HepG2 (cell line): ENCODE measurements around the gene BAHCC1. TPM values are rescaled to one million over a fixed set of nuclear protein-coding genes. Genes with fewer than 3 reads are reported as not detected.

ENCODE experiments used
- IRX3 ChIP-seq: sonication (generic); formaldehyde crosslinking; IDR thresholded peaks from 2 replicates; pipeline ENCODE4 v1.8.1; 2023; ENCODE audit warnings: mild to moderate bottlenecking, low read depth, missing genetic modification reagents, borderline replicate concordance
- ISL2 ChIP-seq: sonication (generic); formaldehyde crosslinking; IDR thresholded peaks from 2 replicates; pipeline ENCODE4 v1.5.0; 2020; ENCODE audit warnings: missing genetic modification reagents
- JUN ChIP-seq: sonication (generic); formaldehyde crosslinking; IDR thresholded peaks from 2 replicates; pipeline ENCODE4 v1.4.0; 2020; ENCODE audit warnings: mild to moderate bottlenecking, missing genetic modification reagents
- JUNB ChIP-seq: sonication (generic); formaldehyde crosslinking; IDR thresholded peaks from 2 replicates; pipeline ENCODE4 v1.8.0; 2022; ENCODE audit warnings: missing genetic modification reagents, mild to moderate bottlenecking, borderline replicate concordance
- KDM2A ChIP-seq: sonication (generic); formaldehyde crosslinking; IDR thresholded peaks from 2 replicates; pipeline ENCODE4 v1.4.0; 2020; ENCODE audit warnings: low read depth, missing genetic modification reagents, borderline replicate concordance
- KLF16 ChIP-seq, 2 experiments: sonication (generic) in 1 of 2; formaldehyde crosslinking in 1 of 2; IDR thresholded peaks; 2 replicates each; pipeline versions ENCODE4 v1.6.1 to v1.8.0; 2016 to 2023; ENCODE audit warnings: missing genetic modification reagents in 2 of 2, missing compliant biosample characterization in 1 of 2
- LCORL ChIP-seq, 2 experiments: fragments of 450-650 bp in 1 of 2; sonication (generic) in 1 of 2; formaldehyde crosslinking in 1 of 2; IDR thresholded peaks; 2 replicates each; pipeline versions ENCODE4 v1.5.0 to v1.6.1; 2017 to 2020; ENCODE audit warnings: antibody characterized with exemption in 1 of 2, missing genetic modification reagents in 1 of 2
- MAFG ChIP-seq: sonication (generic); formaldehyde crosslinking; IDR thresholded peaks from 2 replicates; pipeline ENCODE4 v1.5.1; 2020; ENCODE audit warnings: mild to moderate bottlenecking, missing genetic modification reagents
- ONECUT2 ChIP-seq: sonication (generic); formaldehyde crosslinking; IDR thresholded peaks from 2 replicates; pipeline ENCODE4 v1.4.0; 2020; ENCODE audit warnings: missing genetic modification reagents
- RCOR2 ChIP-seq: IDR thresholded peaks from 2 replicates; pipeline ENCODE4 v1.6.1; 2016; ENCODE audit warnings: missing biosample characterization, missing genetic modification reagents
- SKI ChIP-seq: fragments of 450-650 bp; IDR thresholded peaks from one replicate; pipeline ENCODE4 v1.6.1; 2018; ENCODE audit warnings: mild to moderate bottlenecking; ENCODE audit not compliant: partially characterized antibody
- SNRNP70 ChIP-seq: fragments of 200-400 bp; formaldehyde crosslinking; IDR thresholded peaks from 2 replicates; pipeline ENCODE4 v1.6.1; 2017; ENCODE audit warnings: mild to moderate bottlenecking, low read depth, low read length, moderate library complexity
- STAT5B ChIP-seq: sonication (generic); formaldehyde crosslinking; IDR thresholded peaks from 2 replicates; pipeline ENCODE4 v1.4.0; 2020; ENCODE audit warnings: missing genetic modification reagents
- SYNCRIP ChIP-seq: fragments of 200-400 bp; formaldehyde crosslinking; IDR thresholded peaks from 2 replicates; pipeline ENCODE4 v1.6.1; 2018; ENCODE audit warnings: mild to moderate bottlenecking, low read depth, low read length; ENCODE audit not compliant: insufficient read depth
- ZBTB3 ChIP-seq: sonication (generic); formaldehyde crosslinking; IDR thresholded peaks from 2 replicates; pipeline ENCODE4 v1.4.0; 2020; ENCODE audit warnings: low read depth, mild to moderate bottlenecking, moderate library complexity, missing genetic modification reagents, borderline replicate concordance
- ZFP36 ChIP-seq: fragments of 150-350 bp; IDR thresholded peaks from 2 replicates; pipeline ENCODE4 v1.6.1; 2018; ENCODE audit warnings: borderline replicate concordance, low read length, low read depth; ENCODE audit not compliant: partially characterized antibody
- ZNF124 ChIP-seq: sonication (generic); formaldehyde crosslinking; IDR thresholded peaks from 2 replicates; pipeline ENCODE4 v1.4.0; 2020; ENCODE audit warnings: missing genetic modification reagents
- ZNF549 ChIP-seq: sonication (generic); formaldehyde crosslinking; IDR thresholded peaks from 2 replicates; pipeline ENCODE4 v1.5.0; 2020; ENCODE audit warnings: missing genetic modification reagents
- polyA plus RNA-seq, 8 experiments: library from polyadenylated mRNA; depleted of rRNA in 3 of 8; stranded (reverse) in 7 of 8; unstranded in 1 of 8; fragments of >200 nt; fragmentation: Illumina TruSeq in 4 of 8; extraction: Trizol in 4 of 8; gene quantifications; 2 replicates each; pipeline versions ENCODE4 v1.2.1 to v1.2.3, GENCODE V29; 2011 to 2016; ENCODE audit warnings: low read depth in 4 of 8, missing spikeins in 1 of 8, mixed read lengths in 1 of 8; ENCODE audit not compliant: insufficient read depth in 1 of 8
- total RNA-seq, 5 experiments: library from RNA; depleted of rRNA; stranded (reverse); fragments of >200 nt; fragmentation: Illumina TruSeq; extraction: Trizol; gene quantifications; 2 replicates each; pipeline ENCODE4 v1.2.3, GENCODE V29; 2016; ENCODE audit warnings: low read depth in 1 of 5
- TF ChIP-seq, protein P1 (sequence below): sonication (generic); formaldehyde crosslinking; IDR thresholded peaks from 2 replicates; pipeline ENCODE4 v1.8.0; 2023; ENCODE audit warnings: mild to moderate bottlenecking, missing genetic modification reagents
- TF ChIP-seq, protein P2 (sequence below): sonication (generic); formaldehyde crosslinking; IDR thresholded peaks from 2 replicates; pipeline ENCODE4 v1.4.0; 2020; ENCODE audit warnings: missing genetic modification reagents
- TF ChIP-seq, protein P3 (sequence below): sonication (generic); formaldehyde crosslinking; IDR thresholded peaks from 2 replicates; pipeline ENCODE4 v1.8.0; 2022; ENCODE audit warnings: missing genetic modification reagents, low read depth, mild to moderate bottlenecking, borderline replicate concordance
- TF ChIP-seq, protein P4 (sequence below): sonication (generic); formaldehyde crosslinking; IDR thresholded peaks from 2 replicates; pipeline ENCODE4 v1.5.0; 2020; ENCODE audit warnings: missing genetic modification reagents
- TF ChIP-seq, protein P5 (sequence below): IDR thresholded peaks from 2 replicates; pipeline ENCODE4 v1.6.1; 2016; ENCODE audit warnings: missing genetic modification reagents, missing compliant biosample characterization

The BAHCC1 gene
- total and polyA plus RNA-seq, 2 of the 13 experiments (the other 11 are each of a cell fraction or from before 2014, with no cell fraction given), result 1.4 to 1.7 TPM

DNA sequence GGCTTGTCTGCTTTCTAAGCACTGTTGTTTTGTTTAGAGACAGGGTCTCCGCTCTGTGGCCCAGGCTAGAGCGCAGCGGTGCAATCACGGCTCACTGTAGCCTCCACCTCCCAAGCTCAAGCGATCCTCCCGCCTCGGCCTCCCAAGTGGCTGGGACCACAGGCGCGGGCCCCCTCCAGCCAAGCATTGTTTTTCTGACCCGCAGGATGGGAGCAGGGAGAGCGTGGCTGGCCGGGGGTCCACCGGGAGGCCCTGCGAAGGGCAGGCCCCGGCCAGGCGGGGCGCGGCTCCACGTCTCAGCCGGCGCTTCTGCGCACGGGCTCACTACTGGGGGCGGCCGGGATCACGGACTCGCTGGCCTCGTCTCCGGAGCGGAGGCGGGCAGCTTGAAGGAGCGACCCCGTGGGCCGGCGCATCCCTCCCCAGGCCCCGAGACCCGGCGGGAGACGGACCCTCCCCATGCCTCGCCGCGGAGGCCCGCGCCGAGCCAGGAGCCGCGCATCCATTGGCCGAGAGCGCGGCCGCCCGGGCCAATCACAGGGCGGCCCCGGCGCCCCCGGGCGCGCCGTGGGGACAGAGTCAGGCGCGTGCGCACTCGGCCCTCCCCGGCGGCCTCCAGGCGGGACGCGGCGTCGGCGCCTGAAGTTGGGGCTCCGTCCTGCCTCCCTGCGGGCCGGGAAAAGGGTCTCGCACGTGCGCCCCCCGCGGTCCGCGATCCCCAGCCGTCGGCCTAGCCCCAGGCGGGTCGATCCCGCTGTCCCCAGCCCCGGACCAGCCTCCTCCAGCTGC, 92.4 kb downstream of the BAHCC1 start (continued):
- TF ChIP-seq, protein P1, sequence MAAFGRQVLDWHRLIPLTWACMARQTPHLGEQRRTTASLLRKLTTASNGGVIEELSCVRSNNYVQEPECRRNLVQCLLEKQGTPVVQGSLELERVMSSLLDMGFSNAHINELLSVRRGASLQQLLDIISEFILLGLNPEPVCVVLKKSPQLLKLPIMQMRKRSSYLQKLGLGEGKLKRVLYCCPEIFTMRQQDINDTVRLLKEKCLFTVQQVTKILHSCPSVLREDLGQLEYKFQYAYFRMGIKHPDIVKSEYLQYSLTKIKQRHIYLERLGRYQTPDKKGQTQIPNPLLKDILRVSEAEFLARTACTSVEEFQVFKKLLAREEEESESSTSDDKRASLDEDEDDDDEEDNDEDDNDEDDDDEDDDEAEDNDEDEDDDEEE, result peak; percentile 81
- TF ChIP-seq STAT5B (CRISPR knock-in tag) (no peak), SYNCRIP (no peak), KDM2A (CRISPR knock-in tag) (peak; percentile 34; the same call in 1 of the 2 replicates), JUNB (no peak), RCOR2 (CRISPR knock-in tag) (no peak), ZNF549 (CRISPR knock-in tag) (peak; percentile 53; the same call in 1 of the 2 replicates), ONECUT2 (CRISPR knock-in tag) (no peak; the same call in 1 of the 2 replicates), ZBTB3 (CRISPR knock-in tag) (no peak), JUN (CRISPR knock-in tag) (no peak), IRX3 (CRISPR knock-in tag) (peak; percentile 82; the same call in 1 of the 2 replicates), ISL2 (CRISPR knock-in tag) (no peak), MAFG (no peak; the same call in 1 of the 2 replicates), SNRNP70 (no peak), ZNF124 (CRISPR knock-in tag) (no peak), ZFP36 (no peak), SKI (peak; percentile 22), LCORL (IDR thresholded peaks at IDR 0.05) (no peak), LCORL (CRISPR knock-in tag; IDR thresholded peaks at IDR 0.05) (no peak), KLF16 (CRISPR knock-in tag; IDR thresholded peaks at IDR 0.05) (no peak)
- TF ChIP-seq, protein P2, sequence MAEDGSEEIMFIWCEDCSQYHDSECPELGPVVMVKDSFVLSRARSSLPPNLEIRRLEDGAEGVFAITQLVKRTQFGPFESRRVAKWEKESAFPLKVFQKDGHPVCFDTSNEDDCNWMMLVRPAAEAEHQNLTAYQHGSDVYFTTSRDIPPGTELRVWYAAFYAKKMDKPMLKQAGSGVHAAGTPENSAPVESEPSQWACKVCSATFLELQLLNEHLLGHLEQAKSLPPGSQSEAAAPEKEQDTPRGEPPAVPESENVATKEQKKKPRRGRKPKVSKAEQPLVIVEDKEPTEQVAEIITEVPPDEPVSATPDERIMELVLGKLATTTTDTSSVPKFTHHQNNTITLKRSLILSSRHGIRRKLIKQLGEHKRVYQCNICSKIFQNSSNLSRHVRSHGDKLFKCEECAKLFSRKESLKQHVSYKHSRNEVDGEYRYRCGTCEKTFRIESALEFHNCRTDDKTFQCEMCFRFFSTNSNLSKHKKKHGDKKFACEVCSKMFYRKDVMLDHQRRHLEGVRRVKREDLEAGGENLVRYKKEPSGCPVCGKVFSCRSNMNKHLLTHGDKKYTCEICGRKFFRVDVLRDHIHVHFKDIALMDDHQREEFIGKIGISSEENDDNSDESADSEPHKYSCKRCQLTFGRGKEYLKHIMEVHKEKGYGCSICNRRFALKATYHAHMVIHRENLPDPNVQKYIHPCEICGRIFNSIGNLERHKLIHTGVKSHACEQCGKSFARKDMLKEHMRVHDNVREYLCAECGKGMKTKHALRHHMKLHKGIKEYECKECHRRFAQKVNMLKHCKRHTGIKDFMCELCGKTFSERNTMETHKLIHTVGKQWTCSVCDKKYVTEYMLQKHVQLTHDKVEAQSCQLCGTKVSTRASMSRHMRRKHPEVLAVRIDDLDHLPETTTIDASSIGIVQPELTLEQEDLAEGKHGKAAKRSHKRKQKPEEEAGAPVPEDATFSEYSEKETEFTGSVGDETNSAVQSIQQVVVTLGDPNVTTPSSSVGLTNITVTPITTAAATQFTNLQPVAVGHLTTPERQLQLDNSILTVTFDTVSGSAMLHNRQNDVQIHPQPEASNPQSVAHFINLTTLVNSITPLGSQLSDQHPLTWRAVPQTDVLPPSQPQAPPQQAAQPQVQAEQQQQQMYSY (CRISPR knock-in tag), result peak; percentile 52; the same call in 1 of the 2 replicates
- TF ChIP-seq, protein P3, sequence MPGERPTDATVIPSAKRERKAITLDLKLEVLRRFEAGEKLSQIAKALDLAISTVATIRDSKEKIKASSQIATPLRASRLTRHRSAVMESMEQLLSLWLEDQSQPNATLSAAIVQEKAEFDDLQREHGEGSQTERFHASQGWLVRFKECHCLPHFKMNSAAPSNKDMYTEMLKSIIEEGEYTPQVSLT (CRISPR knock-in tag), result no peak
- TF ChIP-seq, protein P4, sequence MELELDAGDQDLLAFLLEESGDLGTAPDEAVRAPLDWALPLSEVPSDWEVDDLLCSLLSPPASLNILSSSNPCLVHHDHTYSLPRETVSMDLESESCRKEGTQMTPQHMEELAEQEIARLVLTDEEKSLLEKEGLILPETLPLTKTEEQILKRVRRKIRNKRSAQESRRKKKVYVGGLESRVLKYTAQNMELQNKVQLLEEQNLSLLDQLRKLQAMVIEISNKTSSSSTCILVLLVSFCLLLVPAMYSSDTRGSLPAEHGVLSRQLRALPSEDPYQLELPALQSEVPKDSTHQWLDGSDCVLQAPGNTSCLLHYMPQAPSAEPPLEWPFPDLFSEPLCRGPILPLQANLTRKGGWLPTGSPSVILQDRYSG (CRISPR knock-in tag), result peak; percentile 84; the same call in 1 of the 2 replicates
- TF ChIP-seq, protein P5, sequence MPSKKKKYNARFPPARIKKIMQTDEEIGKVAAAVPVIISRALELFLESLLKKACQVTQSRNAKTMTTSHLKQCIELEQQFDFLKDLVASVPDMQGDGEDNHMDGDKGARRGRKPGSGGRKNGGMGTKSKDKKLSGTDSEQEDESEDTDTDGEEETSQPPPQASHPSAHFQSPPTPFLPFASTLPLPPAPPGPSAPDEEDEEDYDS, result no peak
